ENCODE measurements around the gene ZNF385B. TPM values are rescaled to one million over a fixed set of nuclear protein-coding genes. Genes with fewer than 3 reads are reported as not detected.
A peak's percentile ranks its signal among the peaks of the same experiment; 100 is the strongest.

ZNF385B gene
- total RNA-seq, 1 experiment from 2014 or later, result 0.33 TPM

DNA sequence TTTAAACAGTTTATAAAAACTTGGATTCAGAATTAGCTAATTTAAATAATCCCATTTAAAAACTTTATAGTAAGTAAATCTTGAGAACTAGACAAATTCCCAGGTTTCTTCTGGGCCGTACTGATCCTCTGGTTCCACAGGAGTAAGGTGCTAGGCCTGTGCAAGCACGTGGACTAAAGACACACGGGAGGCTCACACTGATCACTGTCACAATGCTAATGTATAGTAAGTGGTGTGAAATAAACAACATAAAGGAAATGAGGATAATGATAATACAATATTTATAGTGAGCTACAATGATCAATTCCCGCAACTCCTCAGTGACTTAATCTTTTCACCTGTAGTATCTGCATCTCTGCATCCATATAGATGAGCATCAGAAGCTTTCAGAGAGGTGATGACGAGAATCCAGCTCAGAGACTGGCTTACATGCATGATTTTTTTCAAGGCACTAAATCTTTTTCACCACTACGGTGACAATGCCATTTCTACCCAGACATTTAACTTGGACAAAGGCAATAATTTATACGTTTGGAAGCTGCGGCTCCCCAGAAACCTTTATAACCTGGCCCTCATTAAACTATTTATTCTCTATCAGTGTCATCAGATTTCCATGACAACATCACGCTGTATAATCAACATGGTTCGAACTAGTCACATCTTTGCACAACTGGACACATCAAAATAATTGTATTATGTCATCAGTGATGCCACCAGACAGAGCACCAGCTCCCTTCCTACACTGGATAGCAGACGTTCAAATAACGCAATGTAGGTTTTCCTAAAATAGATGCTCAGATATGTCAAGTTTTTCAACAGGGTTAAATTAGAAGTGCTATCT is 196.2 kb downstream of the ZNF385B start:
- intact Hi-C loops (cut with micrococcal nuclease), result no loop called here
- CTCF ChIA-PET, result interaction anchor here (0.5 to 0.7 kb wide), 2 partner anchors 62 to 235 kb away, joined by 3 to 6 read pairs; no protein-coding TSS in a partner anchor
- no TSS peak for BruUV-seq (replicated peaks)
- Mint-ChIP-seq H3K9me3 (ENCODE audit: unreplicated experiment) (no peaks in the 10 kb centered on the region), H3K36me3 (ENCODE audit: insufficient read depth, unreplicated experiment) (no peaks in the 10 kb centered on the region), H3K4me3 (ENCODE audit: unreplicated experiment) (no peak overlapping the region), H3K27ac (ENCODE audit: low read depth, unreplicated experiment) (no peak overlapping the region), H3K27me3 (ENCODE audit: insufficient read depth, unreplicated experiment) (no peaks in the 10 kb centered on the region), H3K4me1 (ENCODE audit: insufficient read depth, unreplicated experiment) (no peaks in the 10 kb centered on the region)
- POLR2A ChIA-PET, result no interaction called here
- no peak for DNase-seq (ENCODE audit: unreplicated experiment)
- TF ChIP-seq, protein P1, sequence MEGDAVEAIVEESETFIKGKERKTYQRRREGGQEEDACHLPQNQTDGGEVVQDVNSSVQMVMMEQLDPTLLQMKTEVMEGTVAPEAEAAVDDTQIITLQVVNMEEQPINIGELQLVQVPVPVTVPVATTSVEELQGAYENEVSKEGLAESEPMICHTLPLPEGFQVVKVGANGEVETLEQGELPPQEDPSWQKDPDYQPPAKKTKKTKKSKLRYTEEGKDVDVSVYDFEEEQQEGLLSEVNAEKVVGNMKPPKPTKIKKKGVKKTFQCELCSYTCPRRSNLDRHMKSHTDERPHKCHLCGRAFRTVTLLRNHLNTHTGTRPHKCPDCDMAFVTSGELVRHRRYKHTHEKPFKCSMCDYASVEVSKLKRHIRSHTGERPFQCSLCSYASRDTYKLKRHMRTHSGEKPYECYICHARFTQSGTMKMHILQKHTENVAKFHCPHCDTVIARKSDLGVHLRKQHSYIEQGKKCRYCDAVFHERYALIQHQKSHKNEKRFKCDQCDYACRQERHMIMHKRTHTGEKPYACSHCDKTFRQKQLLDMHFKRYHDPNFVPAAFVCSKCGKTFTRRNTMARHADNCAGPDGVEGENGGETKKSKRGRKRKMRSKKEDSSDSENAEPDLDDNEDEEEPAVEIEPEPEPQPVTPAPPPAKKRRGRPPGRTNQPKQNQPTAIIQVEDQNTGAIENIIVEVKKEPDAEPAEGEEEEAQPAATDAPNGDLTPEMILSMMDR (IDR thresholded peaks at IDR 0.05; ENCODE audit: unreplicated experiment), result no peak

DNA sequence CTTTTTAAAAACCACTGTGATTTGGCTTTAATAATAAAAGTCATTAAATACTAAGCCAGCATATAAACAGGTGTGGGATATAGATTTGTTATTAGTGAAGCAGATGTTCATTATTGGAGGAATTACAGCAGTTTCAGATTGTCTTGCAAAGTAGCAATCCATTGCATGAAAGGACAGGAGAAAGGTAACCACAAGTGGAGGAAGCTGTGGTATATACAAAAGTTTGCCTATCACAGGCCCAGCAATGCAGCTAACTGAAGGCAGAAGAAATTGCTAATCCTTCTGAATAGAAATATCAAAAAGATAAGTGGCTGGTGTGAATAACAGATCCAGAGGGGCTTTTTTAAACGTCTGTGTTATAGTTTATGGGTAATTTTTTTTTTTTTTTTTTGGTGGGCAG is 199.4 kb downstream of the ZNF385B start:
- Mint-ChIP-seq H3K4me3 (ENCODE audit: unreplicated experiment) (no peak overlapping the region), H3K36me3 (ENCODE audit: insufficient read depth, unreplicated experiment) (no peaks in the 10 kb centered on the region), H3K27me3 (ENCODE audit: insufficient read depth, unreplicated experiment) (no peaks in the 10 kb centered on the region), H3K27ac (ENCODE audit: low read depth, unreplicated experiment) (no peak overlapping the region), H3K9me3 (ENCODE audit: unreplicated experiment) (no peaks in the 10 kb centered on the region), H3K4me1 (ENCODE audit: insufficient read depth, unreplicated experiment) (no peaks in the 10 kb centered on the region)
- ChIA-PET CTCF (no interaction called here), POLR2A (interaction anchor here (0.6 kb wide), 1 partner anchor 39 kb away, joined by 3 read pairs; no protein-coding TSS in a partner anchor)
- TF ChIP-seq, protein P1 (IDR thresholded peaks at IDR 0.05; ENCODE audit: unreplicated experiment), result no peak
- intact Hi-C loops (cut with micrococcal nuclease), result no loop called here
- no TSS peak for BruUV-seq (replicated peaks)
- DNase-seq (ENCODE audit: unreplicated experiment), result no peak

DNA sequence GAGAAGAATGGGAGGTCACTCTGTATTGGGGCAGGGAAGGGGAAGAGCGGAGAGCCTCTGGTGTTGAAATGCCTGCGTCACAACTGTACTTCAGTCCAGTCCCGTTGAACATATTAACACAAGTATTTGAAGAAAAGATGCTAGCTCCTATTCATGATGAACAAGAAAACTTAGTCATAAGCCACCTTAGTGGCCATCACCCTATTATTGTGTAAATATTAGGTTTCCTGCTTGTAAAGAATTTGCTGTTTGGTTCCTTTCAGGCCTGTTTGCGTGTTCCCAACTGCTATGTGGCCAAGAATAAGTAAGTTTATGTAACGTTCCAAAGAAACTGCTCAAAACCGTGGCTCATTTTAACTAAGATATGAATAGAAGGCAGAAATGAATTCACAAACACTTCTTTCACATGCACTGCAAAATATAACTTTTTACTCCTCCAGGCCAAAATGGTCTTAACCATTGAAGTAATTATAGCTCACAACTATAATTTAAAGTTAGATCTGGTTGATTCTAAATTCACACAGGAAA is 204.3 kb downstream of the ZNF385B start:
- H3K4me1 Mint-ChIP-seq (ENCODE audit: insufficient read depth, unreplicated experiment), result no peaks in the 10 kb centered on the region
- BruUV-seq (replicated peaks), result no TSS peak
- intact Hi-C loops (cut with micrococcal nuclease), result no loop called here
- no peaks in the 10 kb centered on the region for H3K36me3 Mint-ChIP-seq (ENCODE audit: insufficient read depth, unreplicated experiment)
- H3K4me3 Mint-ChIP-seq (ENCODE audit: unreplicated experiment), result no peak overlapping the region
- ChIA-PET CTCF (interaction anchor here (0.6 to 1.0 kb wide), 2 partner anchors 13 to 420 kb away, joined by 3 to 8 read pairs; no protein-coding TSS in a partner anchor), POLR2A (no interaction called here)
- DNase-seq (ENCODE audit: unreplicated experiment), result no peak
- TF ChIP-seq, protein P1 (IDR thresholded peaks at IDR 0.05; ENCODE audit: unreplicated experiment), result no peak
- no peaks in the 10 kb centered on the region for H3K27me3 Mint-ChIP-seq (ENCODE audit: insufficient read depth, unreplicated experiment)
- no peak overlapping the region for H3K27ac Mint-ChIP-seq (ENCODE audit: low read depth, unreplicated experiment)
- H3K9me3 Mint-ChIP-seq (ENCODE audit: unreplicated experiment), result no peaks in the 10 kb centered on the region

DNA sequence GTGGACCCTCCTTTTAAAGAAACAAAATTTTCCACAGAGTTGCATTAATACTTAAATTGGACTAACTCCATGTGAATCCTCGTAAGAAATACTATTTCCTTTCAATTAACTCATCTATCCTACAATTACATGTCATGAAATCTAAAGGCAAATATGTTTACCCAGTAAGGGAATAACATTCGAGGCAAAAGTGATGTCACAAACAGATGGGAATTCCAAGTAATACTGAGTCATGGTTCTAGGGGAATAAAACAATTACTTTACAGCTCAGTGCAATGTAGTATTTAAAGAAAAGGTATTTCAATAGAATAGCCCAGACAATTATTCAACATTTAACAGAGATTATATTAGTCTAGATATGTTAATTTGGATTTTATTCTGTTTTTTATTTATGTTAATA is 205.8 kb downstream of the ZNF385B start:
- peak; percentile 33 for DNase-seq (ENCODE audit: unreplicated experiment)
- no peaks in the 10 kb centered on the region for H3K36me3 Mint-ChIP-seq (ENCODE audit: insufficient read depth, unreplicated experiment)
- no peaks in the 10 kb centered on the region for H3K4me1 Mint-ChIP-seq (ENCODE audit: insufficient read depth, unreplicated experiment)
- intact Hi-C loops (cut with micrococcal nuclease), result no loop called here
- no peaks in the 10 kb centered on the region for H3K9me3 Mint-ChIP-seq (ENCODE audit: unreplicated experiment)
- H3K27ac Mint-ChIP-seq (ENCODE audit: low read depth, unreplicated experiment), result no peak overlapping the region
- ChIA-PET CTCF (interaction anchor here (0.6 kb wide), 1 partner anchor 252 kb away, joined by 3 read pairs; no protein-coding TSS in a partner anchor), POLR2A (no interaction called here)
- no peak overlapping the region for H3K4me3 Mint-ChIP-seq (ENCODE audit: unreplicated experiment)
- no TSS peak for BruUV-seq (replicated peaks)
- TF ChIP-seq, protein P1 (IDR thresholded peaks at IDR 0.05; ENCODE audit: unreplicated experiment), result no peak
- no peaks in the 10 kb centered on the region for H3K27me3 Mint-ChIP-seq (ENCODE audit: insufficient read depth, unreplicated experiment)

Data from MCF 10A (cell line).